Measurements from ENCODE around the gene MINDY2. TPM values are rescaled to one million over a fixed set of nuclear protein-coding genes. Genes with fewer than 3 reads are reported as not detected.

Gene MINDY2
- total RNA-seq, 2 experiments from 2014 or later = 12.5 to 17.5 TPM

DNA sequence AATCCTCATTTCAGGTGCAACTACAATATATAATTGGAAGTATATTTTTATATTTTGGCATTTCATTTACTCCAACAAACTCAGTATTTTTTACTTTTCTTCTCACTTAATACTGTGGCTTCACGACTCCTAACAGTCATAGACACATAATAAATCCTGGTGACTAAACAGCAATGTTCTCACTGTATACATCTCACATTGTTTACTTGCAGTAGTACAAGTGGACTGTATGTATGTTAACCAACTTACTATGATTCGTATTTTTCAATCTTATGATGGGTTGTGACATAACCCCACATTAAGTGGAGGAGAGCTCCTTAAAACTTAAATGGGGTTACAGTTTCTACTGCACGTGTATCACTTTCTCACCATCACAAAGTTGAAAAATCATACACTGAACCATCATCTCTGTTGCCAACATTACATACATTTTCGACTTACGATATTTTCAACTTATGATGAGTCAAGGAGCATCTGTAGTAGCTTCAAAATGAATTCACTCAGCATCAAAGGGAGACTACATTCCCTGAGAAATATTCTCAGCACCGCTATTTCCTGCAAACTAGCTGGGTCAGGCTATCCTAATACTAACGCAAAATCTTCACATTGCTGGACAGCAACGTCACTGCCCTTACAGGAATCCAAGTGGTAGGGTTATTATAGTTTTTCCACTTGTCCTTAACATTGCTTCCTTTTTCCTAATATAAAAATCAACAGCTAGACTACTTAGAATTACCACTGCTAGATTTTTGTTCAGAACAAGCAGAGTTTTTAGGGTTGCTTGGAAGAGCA lies 28.9 kb upstream of the MINDY2 start:
- no peak overlapping the region for H3K4me3 Mint-ChIP-seq
- no peak overlapping the region for H3K27ac Mint-ChIP-seq
- CTCF ChIA-PET = interaction anchor here (0.6 to 1.5 kb wide), 4 partner anchors 9 to 675 kb away, joined by 3 to 6 read pairs (median 3); partner anchors contain the start of gene MINDY2
- peaks cover 18% of the 10 kb centered on the region for H3K36me3 Mint-ChIP-seq (ENCODE audit: low read depth)
- DNase-seq = no peak
- no peaks in the 10 kb centered on the region for H3K9me3 Mint-ChIP-seq
- peaks cover 60% of the 10 kb centered on the region for H3K4me1 Mint-ChIP-seq
- H3K27me3 Mint-ChIP-seq = no peaks in the 10 kb centered on the region
- POLR2A ChIA-PET = no interaction called here

DNA sequence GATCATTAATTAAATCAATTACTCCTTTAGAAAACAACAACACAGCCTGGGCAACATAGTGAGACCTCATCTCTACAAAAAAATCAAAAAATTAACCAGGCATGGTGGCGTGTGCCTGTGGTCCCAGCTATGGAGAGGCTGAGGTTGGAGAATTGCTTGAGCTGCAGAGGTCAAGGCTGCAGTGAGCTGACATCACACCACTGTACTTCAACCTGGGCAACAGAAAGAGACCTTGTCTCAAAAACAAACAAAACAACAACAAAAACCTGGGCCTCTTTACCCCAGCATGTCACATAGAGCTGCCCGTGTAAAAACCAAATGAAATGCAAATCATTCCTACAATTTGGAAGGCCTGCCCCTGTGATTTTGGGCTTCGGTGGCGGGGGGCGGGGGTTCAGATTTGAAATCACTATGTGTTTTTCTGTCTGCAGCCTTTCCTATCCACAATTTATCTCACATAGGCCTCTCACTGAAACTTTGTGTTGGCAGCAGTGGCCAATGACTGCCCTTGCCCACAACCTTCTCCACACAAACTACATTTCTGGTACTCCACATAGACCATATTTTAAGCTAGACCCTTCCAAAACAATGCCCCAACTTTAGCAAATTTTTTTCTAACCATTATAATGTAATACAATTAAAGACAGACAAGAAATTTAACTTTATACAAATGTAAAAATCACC lies 28.1 kb upstream of the MINDY2 start:
- Mint-ChIP-seq H3K4me1 (peaks cover 58% of the 10 kb centered on the region), H3K9me3 (no peaks in the 10 kb centered on the region), H3K27ac (no peak overlapping the region), H3K4me3 (no peak overlapping the region), H3K27me3 (no peaks in the 10 kb centered on the region), H3K36me3 (ENCODE audit: low read depth) (peaks cover 22% of the 10 kb centered on the region)
- no peak for DNase-seq
- POLR2A ChIA-PET = no interaction called here
- CTCF ChIA-PET = interaction anchor here (1.0 to 1.5 kb wide), 2 partner anchors 10 to 28 kb away, joined by 3 to 6 read pairs; partner anchors contain the start of gene MINDY2

DNA sequence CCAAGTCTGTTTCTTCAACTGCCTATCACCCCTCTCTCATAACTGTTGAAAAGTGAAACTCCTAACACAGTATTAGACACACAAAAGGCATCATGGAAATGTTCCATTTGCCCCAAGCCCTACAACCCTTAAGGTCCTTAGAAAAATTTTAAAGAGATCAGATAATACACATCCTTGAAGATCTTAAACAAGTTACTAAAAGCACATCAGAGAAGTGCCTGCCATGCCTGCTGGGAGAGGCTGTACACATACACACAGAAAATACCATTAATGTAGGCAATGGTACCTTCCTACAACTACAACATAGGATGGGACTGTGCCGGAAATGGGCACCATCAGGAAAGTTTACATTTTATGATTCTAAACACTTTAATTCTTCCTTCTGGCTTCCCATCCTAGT lies 24.9 kb upstream of the MINDY2 start:
- CTCF ChIA-PET = interaction anchor here (1.0 to 1.4 kb wide), 2 partner anchors 34 to 277 kb away, joined by 3 to 5 read pairs; no protein-coding TSS in a partner anchor
- Mint-ChIP-seq H3K27ac (no peak overlapping the region), H3K9me3 (no peaks in the 10 kb centered on the region), H3K4me3 (no peak overlapping the region), H3K4me1 (peaks cover 54% of the 10 kb centered on the region), H3K36me3 (ENCODE audit: low read depth) (peaks cover 31% of the 10 kb centered on the region), H3K27me3 (no peaks in the 10 kb centered on the region)
- POLR2A ChIA-PET = no interaction called here
- DNase-seq = no peak

DNA sequence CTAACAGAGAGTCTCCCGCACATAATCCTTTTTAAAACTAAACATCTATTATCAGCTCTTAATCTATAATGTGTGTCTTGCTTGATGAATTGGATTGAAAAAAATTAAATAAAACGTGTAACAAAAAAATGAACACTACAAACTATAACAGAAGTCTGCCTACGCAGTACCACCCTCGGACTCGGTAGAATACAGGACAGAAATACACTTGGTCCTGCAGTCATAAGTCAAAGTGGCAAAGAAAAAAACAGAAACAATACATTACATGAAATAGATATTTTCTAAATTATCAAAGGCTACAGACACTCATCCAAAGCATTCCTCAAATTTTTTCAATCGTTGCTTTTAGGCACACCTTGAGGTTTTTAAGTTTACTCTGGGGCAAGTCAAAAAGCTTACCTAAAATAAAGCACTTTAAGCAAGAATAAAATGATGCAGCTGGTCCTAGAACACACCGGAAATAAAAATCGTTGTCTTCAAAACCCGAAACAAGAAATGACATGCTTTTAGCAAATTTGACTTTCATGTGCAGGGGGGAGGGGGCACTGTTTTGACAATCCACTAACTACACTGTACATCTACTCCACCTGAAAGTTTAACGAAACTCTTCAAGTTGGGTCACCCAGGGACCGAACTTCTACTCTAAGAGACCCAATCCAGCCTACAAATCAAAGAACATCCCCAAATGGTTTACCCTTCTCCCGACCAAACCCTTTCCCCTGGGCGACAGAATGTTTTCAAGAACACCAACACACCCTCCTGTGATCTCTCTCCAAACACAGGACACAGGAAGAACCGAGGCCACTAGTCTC lies 22.9 kb upstream of the MINDY2 start:
- H3K27me3 Mint-ChIP-seq = no peaks in the 10 kb centered on the region
- peaks cover 43% of the 10 kb centered on the region for H3K4me1 Mint-ChIP-seq
- peak overlapping the region; percentile 94 for H3K27ac Mint-ChIP-seq
- ChIA-PET CTCF (interaction anchor here (1.2 to 1.3 kb wide), 2 partner anchors 13 to 22 kb away, joined by 3 to 4 read pairs; no protein-coding TSS in a partner anchor), POLR2A (interaction anchor here (0.7 kb wide), 1 partner anchor 415 kb away, joined by 3 read pairs; no protein-coding TSS in a partner anchor)
- peaks cover 26% of the 10 kb centered on the region for H3K36me3 Mint-ChIP-seq (ENCODE audit: low read depth)
- peak overlapping the region; percentile 96 for H3K4me3 Mint-ChIP-seq
- H3K9me3 Mint-ChIP-seq = no peaks in the 10 kb centered on the region
- peak; percentile 63 for DNase-seq

DNA sequence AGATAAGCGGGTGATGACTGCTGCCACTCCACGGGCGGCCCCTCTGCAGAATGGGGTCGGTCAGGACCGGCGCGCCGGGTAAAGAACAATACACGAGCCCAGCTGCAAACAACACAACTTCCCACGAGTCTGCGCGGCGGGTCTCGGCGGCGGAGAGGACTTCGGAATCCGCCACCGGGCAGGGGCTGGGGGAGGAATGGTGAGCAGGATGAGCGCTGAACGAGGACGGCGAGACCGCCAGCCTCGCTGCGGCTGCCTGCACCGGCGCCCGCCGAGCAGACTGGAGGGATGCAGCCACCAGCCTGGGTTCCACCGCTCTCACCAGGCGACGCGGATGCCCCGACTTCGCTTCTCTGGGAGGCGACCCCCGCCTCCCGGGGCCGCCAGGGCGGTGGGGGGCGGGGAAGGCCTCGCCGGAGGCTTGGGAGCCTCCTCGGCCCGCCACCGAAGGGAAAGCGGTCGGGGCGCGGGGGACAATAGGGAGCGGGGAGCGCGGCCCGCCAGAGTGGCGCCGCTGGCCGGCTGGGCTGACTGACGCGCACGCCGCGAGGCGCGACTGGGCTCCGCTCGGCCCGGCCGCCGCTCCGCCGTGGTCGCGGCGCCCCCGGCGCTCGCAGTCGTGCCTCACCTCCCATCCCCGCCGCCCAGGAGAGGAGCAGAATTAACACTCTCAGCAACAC lies 22.1 kb upstream of the MINDY2 start:
- ChIA-PET CTCF (interaction anchor here (1.6 to 3.1 kb wide), 2 partner anchors 11 to 113 kb away, joined by 3 to 11 read pairs; no protein-coding TSS in a partner anchor), POLR2A (interaction anchor here (2.1 kb wide), 1 partner anchor 22 kb away, joined by 16 read pairs; the partner anchor contains the start of gene MINDY2)
- Mint-ChIP-seq H3K27ac (peak overlapping the region; percentile 94), H3K9me3 (no peaks in the 10 kb centered on the region), H3K4me3 (peak overlapping the region; percentile 96), H3K4me1 (peaks cover 40% of the 10 kb centered on the region), H3K36me3 (ENCODE audit: low read depth) (peaks cover 25% of the 10 kb centered on the region), H3K27me3 (no peaks in the 10 kb centered on the region)
- peak; percentile 44 for DNase-seq

DNA sequence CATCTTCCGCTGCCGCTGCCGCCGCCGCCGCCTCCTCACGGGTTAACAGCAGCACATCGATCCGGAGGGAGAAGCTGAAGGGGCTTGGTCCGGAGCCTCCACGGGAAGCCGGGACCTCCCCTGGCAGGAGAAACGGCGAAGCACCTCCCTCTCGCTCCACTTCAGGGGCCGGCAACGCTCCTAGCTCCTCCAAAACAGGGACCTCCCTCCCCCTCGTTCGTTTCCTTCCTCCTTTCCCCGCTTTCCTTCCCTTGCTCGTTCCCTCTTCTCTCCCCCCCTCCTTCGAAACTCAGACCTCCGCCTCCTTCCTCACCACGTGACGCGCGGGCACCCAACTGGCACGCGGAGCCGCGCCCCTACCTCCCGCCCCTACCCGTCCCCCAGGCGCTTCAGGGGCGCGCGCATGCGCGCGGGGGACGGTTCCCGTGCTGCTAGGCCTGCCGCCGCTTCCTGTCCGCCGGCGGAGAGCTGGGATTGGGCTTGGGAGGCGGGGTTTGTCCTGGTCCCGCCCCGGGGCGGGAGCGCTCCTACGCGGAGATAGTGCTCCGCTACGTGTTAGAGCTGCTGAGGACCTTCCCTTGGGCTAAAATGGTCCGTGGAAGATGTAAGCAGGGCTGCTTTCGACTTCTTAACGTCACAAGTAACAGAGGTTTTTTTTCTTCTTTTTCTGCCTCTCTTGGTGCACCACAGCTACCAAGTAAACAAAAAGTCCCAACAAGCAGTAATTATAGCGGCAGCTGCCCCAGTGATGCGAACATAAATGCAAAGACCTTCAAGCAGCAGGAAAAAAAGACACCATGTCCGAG lies 21.4 kb upstream of the MINDY2 start, which contains the start of gene ADAM10:
Gene ADAM10, minus strand, starts transcription at position 176 of the 806 bp plus-strand sequence. Its CDS starts 173 bp downstream, at position 3.
- POLR2A ChIA-PET = interaction anchor here (0.7 to 2.1 kb wide), 3 partner anchors 21 to 508 kb away, joined by 3 to 16 read pairs (median 5); partner anchors contain the start of genes MINDY2 and SLTM
- Mint-ChIP-seq H3K4me3 (peak within 1 kb of the TSS; percentile 96), H3K27me3 (no peaks in the 10 kb centered on the region), H3K27ac (peak within 1 kb of the TSS; percentile 94), H3K4me1 (peaks cover 35% of the 10 kb centered on the region), H3K36me3 (ENCODE audit: low read depth) (peaks cover 24% of the 10 kb centered on the region), H3K9me3 (no peaks in the 10 kb centered on the region)
- CTCF ChIA-PET = interaction anchor here (0.6 to 3.1 kb wide), 10 partner anchors 10 to 291 kb away, joined by 3 to 11 read pairs (median 3); partner anchors contain the start of gene MINDY2
- peak; percentile 99 for DNase-seq

DNA sequence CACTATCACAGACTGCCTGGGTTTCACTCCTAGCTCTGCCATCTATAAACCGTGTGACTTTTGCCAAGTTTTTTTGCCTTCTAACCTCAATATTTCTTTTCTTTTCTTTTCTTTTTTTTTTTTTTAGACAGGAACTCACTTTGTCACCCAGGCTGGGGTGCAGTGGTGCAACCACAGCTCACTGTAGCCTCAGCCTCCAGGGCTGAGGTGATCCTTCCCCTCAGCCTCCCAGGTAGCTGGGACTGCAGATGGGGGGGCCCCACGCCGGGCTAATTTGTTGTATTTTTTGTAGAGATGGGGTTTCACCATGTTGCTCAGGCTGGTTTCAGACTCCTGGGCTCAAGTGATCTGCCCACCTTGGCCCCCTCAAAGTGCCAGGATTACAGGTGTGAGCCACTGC lies 18.4 kb upstream of the MINDY2 start:
- peaks cover 11% of the 10 kb centered on the region for H3K36me3 Mint-ChIP-seq (ENCODE audit: low read depth)
- H3K4me1 Mint-ChIP-seq = peaks cover 19% of the 10 kb centered on the region
- H3K4me3 Mint-ChIP-seq = no peak overlapping the region
- H3K27me3 Mint-ChIP-seq = no peaks in the 10 kb centered on the region
- no peaks in the 10 kb centered on the region for H3K9me3 Mint-ChIP-seq
- H3K27ac Mint-ChIP-seq = no peak overlapping the region
- POLR2A ChIA-PET = no interaction called here
- no peak for DNase-seq
- CTCF ChIA-PET = interaction anchor here (0.6 to 1.0 kb wide), 4 partner anchors 172 to 516 kb away, joined by 3 to 4 read pairs (median 3); no protein-coding TSS in a partner anchor

DNA sequence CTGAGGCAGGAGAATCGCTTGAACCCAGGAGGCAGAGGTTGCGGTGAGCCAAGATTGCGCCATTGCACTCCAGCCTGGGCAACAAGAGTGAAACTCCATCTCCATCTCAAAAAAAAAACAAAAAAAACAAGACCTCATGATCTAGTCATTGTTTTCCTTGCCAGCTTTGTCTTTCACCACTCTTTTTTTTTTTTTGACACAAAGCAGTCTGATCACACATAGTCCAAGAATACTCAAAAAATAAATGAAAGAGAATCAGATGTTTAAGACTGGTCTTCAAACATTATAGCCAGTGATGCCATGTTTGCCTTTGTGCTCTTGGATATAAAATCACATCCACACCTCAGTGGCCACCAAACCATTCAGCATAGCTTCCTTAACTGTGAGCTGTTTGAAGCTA lies 15.8 kb upstream of the MINDY2 start:
- H3K27ac Mint-ChIP-seq = no peak overlapping the region
- H3K4me1 Mint-ChIP-seq = peaks cover 10% of the 10 kb centered on the region
- ChIA-PET POLR2A (interaction anchor here (0.7 kb wide), 1 partner anchor 264 kb away, joined by 6 read pairs; no protein-coding TSS in a partner anchor), CTCF (interaction anchor here (0.6 to 1.0 kb wide), 2 partner anchors 16 to 420 kb away, joined by 3 to 6 read pairs; partner anchors contain the start of gene MINDY2)
- no peak overlapping the region for H3K4me3 Mint-ChIP-seq
- no peaks in the 10 kb centered on the region for H3K27me3 Mint-ChIP-seq
- H3K9me3 Mint-ChIP-seq = no peaks in the 10 kb centered on the region
- no peak for DNase-seq
- no peaks in the 10 kb centered on the region for H3K36me3 Mint-ChIP-seq (ENCODE audit: low read depth)

DNA sequence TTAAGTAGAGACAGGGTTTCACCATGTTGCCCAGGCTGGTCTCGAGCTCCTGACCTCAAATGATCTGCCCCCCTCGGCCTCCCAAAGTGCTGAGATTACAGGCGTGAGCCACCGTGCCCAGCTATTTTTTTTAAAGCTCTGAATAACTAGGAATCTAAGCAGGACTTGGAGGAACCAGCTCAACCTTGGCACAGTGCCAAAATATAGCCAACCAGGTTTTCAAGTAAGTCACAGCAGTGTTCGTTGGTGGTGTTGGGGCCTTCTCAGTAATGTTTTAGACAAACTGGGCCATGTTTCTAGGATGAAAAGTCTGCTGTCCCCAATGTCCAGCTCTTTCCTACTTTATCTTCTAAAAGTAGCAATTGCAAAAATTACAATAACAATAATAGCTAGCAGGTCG lies 15.1 kb upstream of the MINDY2 start:
- no peak for DNase-seq
- ChIA-PET POLR2A (interaction anchor here (0.7 kb wide), 1 partner anchor 265 kb away, joined by 6 read pairs; no protein-coding TSS in a partner anchor), CTCF (interaction anchor here (1.0 kb wide), 1 partner anchor 15 kb away, joined by 6 read pairs; the partner anchor contains the start of gene MINDY2)
- Mint-ChIP-seq H3K4me1 (peaks cover 5% of the 10 kb centered on the region), H3K27me3 (no peaks in the 10 kb centered on the region), H3K4me3 (no peak overlapping the region), H3K27ac (no peak overlapping the region), H3K9me3 (no peaks in the 10 kb centered on the region), H3K36me3 (ENCODE audit: low read depth) (no peaks in the 10 kb centered on the region)

DNA sequence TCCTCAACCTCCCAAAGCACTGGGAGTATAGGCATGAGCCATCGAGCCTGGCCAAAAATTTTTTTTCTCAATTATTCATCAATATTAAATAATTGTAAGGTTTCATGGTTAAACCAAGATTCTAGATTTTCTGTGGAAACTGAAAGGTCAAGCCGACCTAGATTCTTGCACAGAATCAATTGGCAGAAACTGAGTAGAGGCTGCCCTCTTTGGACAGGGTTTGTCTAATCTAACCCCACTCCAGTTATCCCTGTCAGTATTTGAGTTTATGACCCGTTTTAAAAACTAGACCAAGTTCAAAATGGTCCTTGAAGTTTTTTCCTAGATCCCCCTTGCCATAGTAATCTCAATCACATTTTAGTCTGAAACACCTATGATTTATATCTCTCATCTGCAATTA lies 13.0 kb upstream of the MINDY2 start:
- ChIA-PET POLR2A (no interaction called here), CTCF (interaction anchor here (0.7 to 2.7 kb wide), 4 partner anchors 7 to 830 kb away, joined by 3 to 11 read pairs (median 4); partner anchors contain the start of gene ADAM10)
- no peaks in the 10 kb centered on the region for H3K4me1 Mint-ChIP-seq
- no peak overlapping the region for H3K27ac Mint-ChIP-seq
- H3K4me3 Mint-ChIP-seq = no peak overlapping the region
- H3K9me3 Mint-ChIP-seq = peaks cover 2% of the 10 kb centered on the region
- peaks cover 5% of the 10 kb centered on the region for H3K27me3 Mint-ChIP-seq
- no peaks in the 10 kb centered on the region for H3K36me3 Mint-ChIP-seq (ENCODE audit: low read depth)
- DNase-seq = no peak

Data from activated CD4-positive, alpha-beta T cell treated with anti-CD3 and anti-CD28 coated beads, Interleukin-2, amount 10 ng/mL, durations not matched to agents 7 days and 5 days (primary cell).